NCI-H2029 treated with DMSO at 0.1 percent for 48 hours (cell line): ENCODE results near the gene PTCHD1.

Experiments used
- DNase-seq: peaks from one replicate; lab custom pipeline; 2025; lab: John Stamatoyannopoulos, UW

Gene PTCHD1

GRCh38 chrX:23334848-23335599 lies at the start of gene PTCHD1:
Gene PTCHD1, plus strand, starts transcription at chrX:23334849. Its CDS starts 27 bp downstream, at chrX:23334876.
- no peak for DNase-seq

- DNase-seq: no peak
Observed at GRCh38 chrX:23286731-23287130, 47.9 kb upstream of the PTCHD1 start.

GRCh38 chrX:23287191-23287725 lies 47.4 kb upstream of the PTCHD1 start:
- no peak for DNase-seq

GRCh38 chrX:23292354-23292987 lies 42.2 kb upstream of the PTCHD1 start:
- no peak for DNase-seq

- DNase-seq: no peak
Observed at GRCh38 chrX:23292988-23293651, 41.5 kb upstream of the PTCHD1 start.

- no peak for DNase-seq
Observed at GRCh38 chrX:23304881-23305280, 29.8 kb upstream of the PTCHD1 start.

- no peak for DNase-seq
Observed at GRCh38 chrX:23311731-23312130, 22.9 kb upstream of the PTCHD1 start.

GRCh38 chrX:23312136-23312535 lies 22.5 kb upstream of the PTCHD1 start:
- no peak for DNase-seq

GRCh38 chrX:23317799-23318724 lies 16.6 kb upstream of the PTCHD1 start:
- DNase-seq: no peak

- DNase-seq: no peak
Observed at GRCh38 chrX:23327104-23327503, 7.5 kb upstream of the PTCHD1 start.

GRCh38 chrX:23331701-23332100 lies 2.9 kb upstream of the PTCHD1 start:
- no peak for DNase-seq

GRCh38 chrX:23332101-23332887 lies 2.4 kb upstream of the PTCHD1 start:
- DNase-seq: no peak

GRCh38 chrX:23332888-23333821 lies 1.5 kb upstream of the PTCHD1 start:
- DNase-seq: no peak

GRCh38 chrX:23333842-23334520 lies 668 bp upstream of the PTCHD1 start:
- no peak for DNase-seq

- no peak for DNase-seq
Observed at GRCh38 chrX:23334521-23334847, 165 bp upstream of the PTCHD1 start.

GRCh38 chrX:23338334-23338733 lies 3.7 kb downstream of the PTCHD1 start:
- no peak for DNase-seq

- no peak for DNase-seq
Observed at GRCh38 chrX:23341452-23341851, 6.8 kb downstream of the PTCHD1 start.

GRCh38 chrX:23344238-23344903 lies 9.7 kb downstream of the PTCHD1 start:
- peak; percentile 24 for DNase-seq

GRCh38 chrX:23344904-23345271 lies 10.2 kb downstream of the PTCHD1 start:
- DNase-seq: no peak
